Stimulated activated CD4-positive, alpha-beta T cell treated with anti-CD3 and anti-CD28 coated beads, Interleukin-12 subunit alpha, Interleukin-12 subunit beta, amount 100 ng/mL, for 24 hours (primary cell): Measurements from ENCODE around the gene DHRS13.
"Not testable (repeated sequence)": the region's sequence is repeated elsewhere in the genome, so short reads cannot be mapped to it uniquely, and the experiment has no call there.

Experiments
- DNase-seq, 2 experiments: peaks; one replicate each; pipeline ENCODE4 v3.0.0-alpha.2; 2020; ENCODE audit warnings: low read depth in 2 of 2

The DHRS13 gene

DNA sequence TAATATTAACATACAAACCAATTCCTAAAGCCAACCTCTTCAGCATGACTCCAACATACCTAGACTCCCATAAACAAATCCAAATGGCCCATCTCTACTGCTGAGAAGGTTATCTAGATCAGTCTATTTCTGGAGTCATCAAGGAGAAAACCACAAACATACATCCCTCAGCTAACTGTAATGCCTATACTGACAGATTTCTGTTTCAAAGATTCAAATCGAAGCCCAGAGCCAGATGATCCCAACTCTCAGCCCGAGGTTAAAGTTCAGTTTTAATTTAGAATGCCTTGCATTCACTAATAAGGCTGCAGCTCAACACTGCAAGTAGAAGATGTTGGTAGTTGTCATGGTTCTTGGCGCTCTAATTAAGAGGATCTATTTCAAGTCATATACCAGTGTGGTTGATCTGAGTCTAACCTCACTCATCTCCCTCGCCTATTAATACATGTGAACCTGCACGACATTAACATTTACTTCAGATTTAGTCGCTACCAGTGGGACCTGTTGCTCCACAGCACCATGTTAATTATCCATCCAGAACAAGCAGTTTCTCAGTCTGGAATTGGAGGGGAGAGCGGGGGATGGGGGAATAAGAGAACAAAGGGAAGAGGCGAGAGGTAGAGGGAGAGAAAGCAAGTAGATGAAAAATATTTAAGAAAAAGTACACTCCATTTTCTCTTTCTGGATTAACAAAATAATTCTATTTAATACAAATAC is 33.0 kb upstream of the DHRS13 start:
- DNase-seq: no peak

DNA sequence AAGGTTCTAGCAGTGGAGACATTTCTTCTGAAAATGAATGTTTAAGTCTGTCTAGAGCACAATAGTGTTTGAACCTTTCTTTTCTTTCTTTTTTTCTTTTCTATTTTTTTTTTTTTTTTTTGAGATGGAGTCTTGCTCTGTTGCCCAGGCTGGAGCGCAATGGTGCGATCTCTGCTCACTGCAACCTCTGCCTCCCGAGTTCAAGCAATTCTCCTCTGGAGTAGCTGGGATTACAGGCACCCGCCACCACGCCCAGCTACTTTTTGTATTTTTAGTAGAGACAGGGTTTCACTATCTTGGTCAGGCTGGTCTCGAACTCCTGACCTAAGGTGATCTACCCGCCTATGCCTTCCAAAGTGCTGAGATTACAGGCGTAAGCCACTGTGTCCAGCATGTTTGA is 31.6 kb upstream of the DHRS13 start:
- not testable (repeated sequence) for DNase-seq

DNA sequence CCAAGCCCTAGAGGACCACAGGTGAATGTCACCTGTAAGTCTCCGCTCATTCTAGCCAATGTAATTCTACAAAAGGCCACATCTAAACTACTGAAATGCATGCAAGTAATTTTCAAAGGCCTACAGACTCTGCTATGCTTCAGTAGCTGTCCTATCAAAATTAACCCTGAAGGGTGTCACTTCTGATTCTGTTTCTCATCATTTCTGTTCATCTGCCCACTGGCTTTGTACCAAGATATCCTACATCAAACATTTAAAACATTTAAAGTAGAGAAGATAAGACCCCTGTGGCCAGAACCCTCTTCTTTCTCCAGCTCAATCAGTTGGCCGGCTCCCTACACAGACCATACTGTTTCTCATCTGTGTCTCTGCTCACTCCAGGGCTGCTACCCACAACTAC is 26.9 kb upstream of the DHRS13 start:
- no peak for DNase-seq

DNA sequence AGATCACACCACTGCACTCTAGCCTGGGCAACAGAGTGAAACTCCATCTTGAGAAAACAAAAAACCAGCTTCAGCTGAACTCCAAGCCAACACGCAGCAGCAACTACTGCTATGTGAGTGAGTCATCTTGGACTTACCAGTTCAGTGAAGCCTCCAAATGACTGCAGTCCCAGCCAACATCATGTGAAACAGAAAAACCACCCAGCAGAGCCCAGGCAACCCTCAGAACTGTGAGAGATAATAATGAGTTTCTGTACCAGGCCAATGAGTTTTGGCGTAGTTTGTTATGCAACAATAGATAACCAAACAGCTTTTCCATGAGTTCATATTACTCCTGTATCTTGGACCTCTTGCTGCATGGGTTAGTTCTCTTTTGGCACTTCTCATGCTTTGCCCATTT is 25.2 kb upstream of the DHRS13 start:
- peak in 1 of 2 experiments; percentile 15 for DNase-seq

DNA sequence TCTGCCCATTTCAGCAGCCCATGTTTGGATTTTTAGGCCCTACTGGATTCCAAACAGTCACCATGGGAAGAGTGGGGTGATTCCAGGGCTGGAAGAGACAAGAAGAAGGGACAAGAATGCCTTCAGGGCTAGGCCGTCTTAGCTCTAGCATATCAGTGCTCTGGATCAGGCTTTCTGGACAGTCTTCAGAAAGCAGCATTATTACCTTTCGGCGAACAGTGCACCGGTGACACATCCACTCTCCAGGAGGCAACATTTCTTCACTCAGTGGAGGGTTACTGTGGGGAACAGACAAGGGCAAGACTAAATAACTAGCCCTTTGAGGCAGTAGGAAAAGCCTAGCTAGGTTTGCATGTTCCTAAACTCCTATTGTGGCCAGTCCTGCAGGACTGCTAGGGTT is 23.9 kb upstream of the DHRS13 start:
- DNase-seq: no peak

DNA sequence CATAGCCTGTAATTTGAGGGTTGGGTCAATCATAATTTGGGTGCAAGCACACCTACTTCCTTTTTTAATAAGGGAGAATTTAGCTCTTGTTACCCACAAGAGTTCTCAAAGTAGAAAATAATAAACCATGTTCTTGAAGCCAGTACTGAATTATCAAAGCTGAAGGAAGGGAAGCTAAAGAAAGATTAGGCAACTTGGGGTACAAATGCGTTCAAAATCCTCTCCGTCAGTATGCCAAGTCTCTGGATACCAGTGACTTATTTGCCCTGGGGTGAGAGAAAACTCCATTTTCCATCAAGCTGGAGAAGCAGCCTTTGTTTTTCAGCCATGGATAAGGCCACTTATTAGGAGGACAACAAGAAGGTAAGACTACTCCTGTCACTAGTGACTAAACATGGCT is 23.5 kb upstream of the DHRS13 start:
- no peak for DNase-seq

DNA sequence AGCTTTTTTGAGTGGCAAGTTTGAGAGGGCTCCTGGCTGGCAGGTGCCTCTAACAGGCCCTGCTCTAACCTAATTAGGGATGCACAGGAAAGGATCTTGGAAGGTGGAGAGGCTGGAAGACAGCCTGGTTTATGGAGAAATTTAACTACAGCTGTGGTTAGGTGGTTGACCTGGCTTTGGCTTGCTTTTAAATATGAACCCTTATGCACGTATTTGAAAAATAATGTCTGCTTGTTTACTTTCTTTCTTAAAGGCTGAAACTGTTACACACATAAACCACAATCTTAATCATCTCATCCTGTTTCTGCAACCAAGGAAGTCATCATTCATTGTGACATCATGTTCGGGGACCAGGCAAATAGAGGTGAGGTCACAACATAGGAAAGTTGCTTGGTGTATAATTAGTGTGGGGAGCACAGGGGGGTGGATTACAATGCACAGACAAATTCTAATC is 23.1 kb upstream of the DHRS13 start:
- DNase-seq: peak in 1 of 2 experiments; percentile 16

DNA sequence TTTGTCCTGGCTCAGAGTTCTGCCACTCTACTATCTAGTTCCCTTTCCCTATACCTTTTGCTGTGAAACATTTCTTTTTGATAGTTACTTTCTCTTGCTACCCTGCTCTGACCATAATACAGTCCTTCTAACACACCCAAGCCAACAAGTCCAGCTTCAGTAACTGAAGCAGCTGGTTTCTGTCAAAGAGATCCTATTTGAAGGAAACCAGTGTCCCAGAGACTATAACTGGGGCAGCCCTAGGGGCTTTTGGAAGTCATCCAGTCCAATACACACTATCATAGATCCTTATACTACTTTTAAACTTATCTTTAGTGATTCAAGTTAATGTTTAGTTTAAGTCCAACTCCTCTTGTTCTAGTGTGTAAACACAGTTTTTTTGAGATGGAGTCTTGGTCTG is 17.3 kb upstream of the DHRS13 start:
- DNase-seq: no peak

DNA sequence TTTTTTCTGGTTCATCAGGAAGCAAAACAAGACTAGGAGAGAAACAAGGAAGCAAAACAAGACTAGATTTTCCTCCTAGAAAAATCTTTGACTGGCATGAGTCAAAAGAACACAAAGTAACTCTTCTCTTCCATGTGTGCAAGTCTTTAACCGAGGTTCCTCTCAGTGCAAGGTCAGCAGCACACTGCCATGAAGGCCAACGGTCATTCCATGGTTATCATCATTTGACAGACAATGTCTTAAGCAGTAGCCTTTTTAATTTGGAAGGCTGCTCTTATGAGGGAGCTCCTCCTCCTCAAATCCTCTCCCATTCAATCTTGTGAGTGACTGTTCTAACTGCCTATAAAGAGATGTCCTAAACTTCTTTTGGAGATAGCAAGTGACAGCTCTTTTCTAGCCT is 15.4 kb upstream of the DHRS13 start:
- no peak for DNase-seq

DNA sequence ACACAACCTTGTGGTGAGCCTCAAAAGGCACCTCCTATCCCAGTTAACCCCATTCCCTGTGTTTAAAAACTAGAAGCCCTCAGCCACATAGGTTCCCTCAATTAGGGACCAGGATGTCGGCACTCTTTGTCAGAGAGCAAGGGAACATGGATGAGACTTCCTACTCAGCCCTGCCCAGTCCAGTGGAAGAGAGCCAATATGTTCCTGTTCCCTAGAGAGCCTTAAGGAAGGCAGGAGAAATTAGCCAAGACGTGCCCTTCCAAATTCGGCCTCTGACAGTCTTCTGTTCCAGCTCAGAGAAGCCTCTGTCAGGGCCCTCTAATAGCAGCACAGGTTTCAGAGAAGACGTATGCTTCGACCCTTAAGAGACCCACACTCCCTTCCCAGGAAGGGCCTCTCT is 14.6 kb upstream of the DHRS13 start:
- DNase-seq: no peak

DNA sequence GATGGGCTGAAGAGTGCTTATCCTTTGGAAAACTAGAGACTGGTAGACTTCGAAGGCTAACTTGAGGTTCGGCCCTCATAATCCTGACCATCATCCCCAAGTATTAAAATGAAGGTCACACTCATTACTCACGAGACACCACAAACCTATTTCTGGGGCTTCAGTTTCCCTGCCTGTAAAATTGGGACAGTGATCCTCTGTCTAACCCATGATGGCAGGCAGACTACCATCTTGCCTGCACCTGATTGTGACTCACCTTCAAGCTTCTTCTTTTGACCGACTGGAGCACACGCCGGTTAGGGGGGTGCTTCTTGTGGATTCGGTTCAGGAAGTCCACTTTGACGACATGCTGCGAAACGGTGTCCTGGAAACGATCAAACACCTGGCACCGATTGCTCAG is 14.2 kb upstream of the DHRS13 start:
- no peak for DNase-seq

DNA sequence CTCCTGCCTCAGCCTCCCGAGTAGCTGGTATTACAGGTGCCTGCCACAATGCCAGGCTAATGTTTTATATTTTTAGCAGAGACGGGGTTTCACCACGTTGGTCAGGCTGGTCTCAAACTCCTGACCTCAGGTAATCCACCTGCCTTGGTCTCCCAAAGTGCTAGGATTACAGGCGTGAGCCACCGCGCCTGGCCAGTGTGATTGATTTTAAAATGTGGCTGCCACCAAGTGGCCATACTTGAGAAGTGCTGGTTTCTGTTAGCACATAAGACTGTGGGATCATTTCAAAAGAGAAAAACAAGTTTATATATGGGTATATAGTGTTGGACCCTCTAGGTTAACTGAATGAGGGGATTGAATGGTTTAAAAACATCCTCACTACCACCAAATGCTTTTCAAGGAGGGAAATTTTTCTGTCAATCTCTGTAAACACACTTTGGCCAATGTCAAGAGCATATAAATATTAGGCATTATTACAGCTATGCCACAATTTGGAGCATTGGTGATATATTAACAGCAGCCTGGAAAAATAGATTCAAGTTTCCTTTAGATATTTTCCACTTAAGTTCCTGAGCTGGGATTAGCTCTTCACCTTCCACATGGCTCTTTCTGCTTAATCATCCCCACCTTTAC is 13.5 kb upstream of the DHRS13 start:
- no peak for DNase-seq

DNA sequence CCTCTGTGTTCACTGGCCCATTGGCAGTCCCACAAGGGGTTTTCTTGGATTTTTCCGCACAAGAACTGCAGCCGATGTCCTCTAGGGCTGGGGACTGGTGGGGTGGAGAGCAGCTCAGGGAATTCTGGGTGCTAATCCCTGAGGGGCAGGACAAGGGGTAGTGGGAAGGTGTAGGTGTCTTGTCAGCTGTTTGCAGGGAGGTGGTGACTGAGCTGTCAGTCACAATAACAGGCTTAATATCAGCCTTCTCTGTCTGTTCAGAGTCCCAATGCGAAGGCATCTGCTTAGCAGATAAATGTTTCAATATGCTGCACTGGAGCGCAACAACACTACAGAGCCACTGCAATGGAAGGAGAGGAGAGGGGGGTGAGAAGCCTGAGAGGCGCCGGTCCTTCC is 10.1 kb upstream of the DHRS13 start:
- DNase-seq: no peak

DNA sequence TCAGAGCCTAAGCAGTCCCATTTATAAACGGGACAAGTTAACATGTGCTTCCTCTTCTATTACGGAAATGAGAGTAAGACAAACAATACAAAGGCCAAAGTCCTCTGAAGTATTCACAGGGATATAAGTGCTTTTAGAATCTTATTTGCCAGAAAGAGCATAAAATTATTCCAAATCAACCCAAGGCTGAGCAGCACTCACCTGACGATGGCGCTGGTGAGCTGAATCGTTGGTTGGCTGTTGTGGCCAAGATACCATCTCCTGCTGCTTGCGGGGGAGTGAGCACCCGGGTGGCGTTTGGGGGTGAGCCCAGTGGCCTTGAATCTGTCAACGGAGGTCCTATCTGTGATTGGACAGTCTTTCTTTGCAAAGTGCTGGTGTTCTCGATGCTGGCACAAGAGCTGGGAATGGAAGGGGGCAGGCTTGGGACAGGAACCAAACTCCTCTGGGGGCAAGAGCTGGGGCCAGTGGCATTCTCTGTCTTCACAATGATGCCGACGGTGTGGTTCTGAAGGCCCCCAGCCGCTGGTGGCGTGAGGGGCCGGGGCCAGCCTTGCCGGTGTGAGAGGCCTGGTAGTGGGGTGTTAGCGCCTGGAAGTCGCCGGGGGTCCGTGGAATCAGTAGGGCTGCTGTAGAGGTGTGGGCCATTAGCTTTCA is 9.5 kb upstream of the DHRS13 start:
- DNase-seq: no peak

DNA sequence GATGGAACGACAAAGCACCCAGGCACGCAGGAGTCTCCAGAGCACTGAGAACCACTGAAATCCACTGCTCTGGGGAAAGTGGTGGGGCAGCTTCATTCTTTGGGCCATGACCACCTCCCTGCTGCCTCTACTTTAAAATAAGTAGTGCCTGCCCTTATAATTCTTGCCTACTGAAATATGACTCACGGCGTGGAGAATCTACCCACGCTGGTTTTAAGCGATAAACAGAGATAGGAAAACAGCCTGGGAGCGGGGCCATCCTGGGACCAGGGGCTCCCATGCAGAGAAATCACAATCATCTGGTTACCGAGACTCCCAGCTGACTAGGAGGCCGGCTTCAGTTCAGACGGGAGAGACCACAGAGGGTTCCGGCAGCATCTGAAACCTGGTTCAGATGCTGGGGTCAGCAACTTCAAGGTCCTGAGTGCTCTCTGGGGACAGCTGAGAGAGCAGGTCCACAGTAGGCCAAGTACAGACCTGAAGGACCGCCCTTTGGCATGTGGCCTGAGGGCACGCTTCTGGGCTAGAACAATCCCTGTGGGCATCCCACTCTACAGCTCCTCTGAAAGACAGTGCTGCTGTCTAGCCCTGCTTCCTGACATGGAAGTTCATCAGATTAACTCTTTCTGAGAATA is 8.6 kb upstream of the DHRS13 start:
- no peak for DNase-seq

DNA sequence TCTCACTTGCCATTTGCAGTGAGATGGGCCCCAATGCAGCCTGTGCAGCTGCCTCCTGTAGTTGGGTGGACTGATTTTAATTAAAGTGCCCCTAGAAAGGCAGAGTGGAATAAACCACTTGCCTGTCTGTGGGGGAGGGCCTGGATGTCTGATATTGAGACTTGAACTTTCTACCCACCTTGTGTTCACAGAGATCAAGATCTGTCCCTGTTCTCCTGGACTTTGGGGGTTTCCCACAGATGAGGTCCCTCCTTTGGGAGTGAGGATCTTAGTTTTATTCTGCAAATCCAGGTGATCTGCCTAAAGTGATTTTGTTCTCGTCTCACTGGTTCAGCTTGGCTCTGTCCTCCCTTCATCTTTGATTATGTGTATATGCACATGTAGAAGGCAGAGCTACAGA is 7.7 kb upstream of the DHRS13 start:
- DNase-seq: no peak

DNA sequence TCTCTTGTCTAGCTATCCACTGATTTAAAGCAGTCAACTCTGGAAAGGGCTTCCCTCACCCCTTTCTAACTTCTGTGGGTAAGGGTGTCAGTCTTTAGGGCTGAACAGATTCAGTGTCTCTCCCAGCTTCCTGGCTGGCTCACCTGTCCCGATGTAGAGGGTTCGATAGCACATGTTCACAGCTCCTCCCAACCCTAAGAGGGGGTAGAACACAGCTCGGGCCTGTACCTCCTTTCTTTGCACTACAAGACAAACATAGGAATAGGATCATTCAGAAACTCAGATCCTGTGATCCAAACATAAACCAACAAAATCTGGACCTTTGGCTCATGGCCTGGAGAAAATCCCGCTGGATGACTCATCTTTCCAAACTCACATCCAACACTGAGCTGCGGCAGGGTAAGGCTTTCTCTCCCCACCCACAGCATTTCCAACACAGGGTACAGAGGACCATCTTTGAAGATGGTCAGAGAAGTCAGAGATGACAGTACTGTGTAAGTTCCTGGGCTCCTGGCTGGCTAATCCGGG is 5.8 kb upstream of the DHRS13 start:
- no peak for DNase-seq

DNA sequence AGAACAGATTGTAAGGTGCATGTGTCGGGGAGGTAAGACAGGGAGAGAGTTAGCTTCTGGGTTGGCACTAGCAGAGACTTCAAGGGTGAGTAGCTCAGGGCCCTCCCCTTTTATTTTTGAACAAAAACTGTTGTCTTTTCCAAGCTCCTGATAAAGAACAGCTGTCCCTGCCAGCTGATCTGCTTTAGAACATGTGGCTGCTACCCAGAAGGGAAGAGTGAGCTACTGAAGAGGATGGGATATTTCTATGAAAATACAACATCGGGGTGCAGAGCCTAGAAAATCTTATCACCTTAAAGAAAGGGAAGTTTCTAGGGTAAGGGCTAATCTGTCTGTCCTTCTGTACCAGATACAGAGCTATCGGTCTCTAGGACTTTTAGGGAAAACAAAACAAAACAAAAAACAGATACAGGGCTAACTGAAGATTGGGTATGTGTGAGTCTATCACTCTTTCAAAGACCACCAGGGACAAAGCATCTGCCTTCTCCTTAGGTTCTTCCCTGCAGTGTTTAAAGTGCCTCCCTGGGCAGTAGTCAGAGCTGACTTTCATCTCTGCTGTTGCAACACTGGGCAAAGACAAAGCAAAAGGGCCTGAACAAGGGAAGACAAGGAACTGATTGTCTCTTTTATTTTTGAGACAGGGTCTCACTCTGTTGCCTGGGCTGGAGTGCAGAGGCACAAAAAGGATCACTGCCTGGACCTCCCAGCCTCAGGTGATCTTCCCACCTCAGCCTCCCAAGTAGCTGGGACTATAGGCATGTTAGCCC is 5.0 kb upstream of the DHRS13 start:
- no peak for DNase-seq

DNA sequence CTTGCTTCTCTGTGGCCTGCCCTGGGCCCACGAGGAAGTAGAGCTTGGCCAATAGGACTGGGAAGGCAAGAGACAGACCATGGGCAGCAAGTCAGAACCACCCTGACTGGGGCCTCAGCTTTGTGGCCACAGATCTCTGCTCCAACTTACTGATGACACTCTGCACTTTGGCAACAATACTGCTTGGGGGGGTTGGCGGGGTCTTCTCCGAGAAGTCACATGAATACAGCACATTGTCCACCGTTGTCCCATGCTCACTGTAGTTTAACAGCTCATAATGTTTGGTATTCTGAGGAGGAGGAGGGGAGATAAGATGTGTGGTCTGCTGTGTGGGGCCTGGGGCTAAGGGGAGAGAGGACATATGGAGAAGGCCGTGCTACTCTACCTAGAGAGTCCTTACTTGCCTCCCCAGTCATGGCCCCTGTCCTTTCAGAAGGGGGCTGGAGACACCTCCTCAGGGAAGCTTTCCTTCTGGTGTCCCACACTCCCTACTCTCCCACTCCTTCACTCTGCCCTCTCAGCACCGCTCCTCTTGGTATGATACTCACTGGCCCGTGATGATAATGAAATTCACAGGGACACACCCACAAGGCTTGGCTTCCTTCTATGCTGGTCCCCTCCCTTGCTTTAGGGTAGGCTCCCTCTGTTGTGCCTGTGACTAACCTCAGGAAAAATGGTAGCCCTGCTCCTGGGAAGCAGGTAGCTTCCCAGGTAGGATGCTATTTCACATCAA is 4.0 kb upstream of the DHRS13 start:
- no peak for DNase-seq

DNA sequence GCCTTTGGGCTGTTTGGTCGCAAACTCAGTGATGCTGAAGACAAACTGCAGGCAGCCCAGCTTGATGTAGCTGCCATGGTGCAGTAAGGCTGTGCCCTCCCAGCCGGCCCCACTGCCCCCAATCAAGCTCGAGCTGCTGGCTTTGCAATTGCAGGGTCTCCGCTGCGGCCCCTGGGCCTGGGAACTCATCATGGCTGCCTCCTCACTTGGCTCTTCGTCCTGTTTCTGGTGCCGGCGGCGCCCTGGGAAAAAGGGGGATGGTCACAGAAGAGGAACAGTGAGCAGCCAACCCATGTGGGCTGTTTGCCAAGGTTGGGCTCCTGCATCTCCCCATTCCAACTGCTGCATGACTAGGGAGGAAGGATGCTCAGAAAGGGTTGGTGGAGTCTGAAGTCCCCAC is 3.4 kb upstream of the DHRS13 start:
- no peak for DNase-seq

DNA sequence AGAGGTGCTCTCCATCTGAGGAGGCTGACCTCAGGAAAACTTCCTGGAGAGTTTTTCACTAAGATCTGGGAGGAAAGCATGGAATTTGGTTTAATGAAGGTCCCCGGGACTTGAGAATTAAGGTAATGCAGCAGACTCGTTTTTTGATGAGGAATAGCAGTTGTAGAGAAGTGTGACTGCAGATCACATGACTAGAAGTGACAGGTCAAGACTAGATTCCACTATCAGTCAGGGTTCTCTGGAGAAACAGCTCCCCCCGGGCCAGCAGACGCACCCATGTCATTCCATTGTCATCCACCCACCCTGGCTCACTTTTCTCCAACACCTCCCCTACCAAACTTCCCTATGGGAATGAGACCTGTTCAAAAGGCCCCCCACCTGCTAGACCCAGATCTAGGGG is 1.9 kb upstream of the DHRS13 start:
- no peak for DNase-seq
